Activated naive CD8-positive, alpha-beta T cell treated with anti-CD3 and anti-CD28 coated beads, Interleukin-2, amount 50 U/mL, for 24 hours (primary cell): ENCODE measurements around the gene FGF12.

Experiments
- ATAC-seq: fragments of 150-1000 bp; cut with Tn5 transposase; one replicate; pipeline ENCODE4 v1.10.0; 2021
- DNase-seq: peaks from one replicate; pipeline ENCODE4 v3.0.0; 2021
- H3K27ac Mint-ChIP-seq: one replicate; pipeline ENCODE4 v1.8.0; 2021; ENCODE audit warnings: mild to moderate bottlenecking, mixed read lengths
- H3K27me3 Mint-ChIP-seq: one replicate; pipeline ENCODE4 v1.8.0; 2021; ENCODE audit warnings: mixed read lengths
- H3K36me3 Mint-ChIP-seq: one replicate; pipeline ENCODE4 v1.8.0; 2021; ENCODE audit warnings: low read depth, mixed read lengths
- H3K4me1 Mint-ChIP-seq: one replicate; pipeline ENCODE4 v1.8.0; 2021; ENCODE audit warnings: mixed read lengths
- H3K4me3 Mint-ChIP-seq: one replicate; pipeline ENCODE4 v1.8.0; 2021; ENCODE audit warnings: mild to moderate bottlenecking, moderate library complexity, mixed read lengths
- H3K9me3 Mint-ChIP-seq: one replicate; pipeline ENCODE4 v1.8.0; 2021; ENCODE audit warnings: mixed read lengths

FGF12 gene

GRCh38 chr3:192645437-192645836 is 81.9 kb downstream of the FGF12 start:
- ATAC-seq = no peak
- Mint-ChIP-seq H3K4me1 (no peaks in the 10 kb centered on the region), H3K27ac (no peak overlapping the region), H3K36me3 (no peaks in the 10 kb centered on the region), H3K4me3 (no peak overlapping the region), H3K27me3 (peaks cover 2% of the 10 kb centered on the region), H3K9me3 (no peaks in the 10 kb centered on the region)
- no peak for DNase-seq

GRCh38 chr3:192642651-192643050 is 84.7 kb downstream of the FGF12 start:
- Mint-ChIP-seq H3K27me3 (peaks cover 2% of the 10 kb centered on the region), H3K36me3 (no peaks in the 10 kb centered on the region), H3K4me3 (no peak overlapping the region), H3K4me1 (no peaks in the 10 kb centered on the region), H3K9me3 (no peaks in the 10 kb centered on the region), H3K27ac (no peak overlapping the region)
- no peak for DNase-seq
- no peak for ATAC-seq

- ATAC-seq (no peak), DNase-seq (no peak)
- H3K36me3 Mint-ChIP-seq = no peaks in the 10 kb centered on the region
- H3K4me1 Mint-ChIP-seq = no peaks in the 10 kb centered on the region
- no peak overlapping the region for H3K4me3 Mint-ChIP-seq
- H3K9me3 Mint-ChIP-seq = no peaks in the 10 kb centered on the region
- peaks cover 2% of the 10 kb centered on the region for H3K27me3 Mint-ChIP-seq
- H3K27ac Mint-ChIP-seq = no peak overlapping the region
Measured at GRCh38 chr3:192641919-192642318, 85.4 kb downstream of the FGF12 start.

GRCh38 chr3:192639987-192640386 is 87.4 kb downstream of the FGF12 start:
- Mint-ChIP-seq H3K9me3 (no peaks in the 10 kb centered on the region), H3K4me3 (no peak overlapping the region), H3K27ac (no peak overlapping the region), H3K27me3 (peaks cover 2% of the 10 kb centered on the region), H3K36me3 (no peaks in the 10 kb centered on the region), H3K4me1 (no peaks in the 10 kb centered on the region)
- ATAC-seq (no peak), DNase-seq (no peak)

GRCh38 chr3:192637803-192638202 is 89.5 kb downstream of the FGF12 start:
- Mint-ChIP-seq H3K4me1 (no peaks in the 10 kb centered on the region), H3K9me3 (no peaks in the 10 kb centered on the region), H3K36me3 (no peaks in the 10 kb centered on the region), H3K27ac (no peak overlapping the region), H3K27me3 (no peaks in the 10 kb centered on the region), H3K4me3 (no peak overlapping the region)
- ATAC-seq (no peak), DNase-seq (no peak)

- DNase-seq = no peak
- Mint-ChIP-seq H3K4me3 (no peak overlapping the region), H3K4me1 (no peaks in the 10 kb centered on the region), H3K27me3 (no peaks in the 10 kb centered on the region), H3K36me3 (no peaks in the 10 kb centered on the region), H3K27ac (no peak overlapping the region), H3K9me3 (no peaks in the 10 kb centered on the region)
- no peak for ATAC-seq
Measured at GRCh38 chr3:192636517-192637444, 90.6 kb downstream of the FGF12 start.

- Mint-ChIP-seq H3K4me3 (no peak overlapping the region), H3K4me1 (no peaks in the 10 kb centered on the region), H3K36me3 (no peaks in the 10 kb centered on the region), H3K9me3 (no peaks in the 10 kb centered on the region), H3K27ac (no peak overlapping the region), H3K27me3 (peaks cover 2% of the 10 kb centered on the region)
- no peak for DNase-seq
- no peak for ATAC-seq
Measured at GRCh38 chr3:192629429-192629828, 97.9 kb downstream of the FGF12 start.

- Mint-ChIP-seq H3K36me3 (no peaks in the 10 kb centered on the region), H3K9me3 (peaks cover 5% of the 10 kb centered on the region), H3K4me3 (no peak overlapping the region), H3K27me3 (no peaks in the 10 kb centered on the region), H3K27ac (no peak overlapping the region), H3K4me1 (no peaks in the 10 kb centered on the region)
- ATAC-seq = no peak
- no peak for DNase-seq
Measured at GRCh38 chr3:192621909-192622308, 105.4 kb downstream of the FGF12 start.

GRCh38 chr3:192620275-192620674 is 107.1 kb downstream of the FGF12 start:
- ATAC-seq (no peak), DNase-seq (no peak)
- no peaks in the 10 kb centered on the region for H3K36me3 Mint-ChIP-seq
- H3K9me3 Mint-ChIP-seq = peaks cover 5% of the 10 kb centered on the region
- H3K27me3 Mint-ChIP-seq = peaks cover 3% of the 10 kb centered on the region
- H3K4me1 Mint-ChIP-seq = no peaks in the 10 kb centered on the region
- no peak overlapping the region for H3K4me3 Mint-ChIP-seq
- no peak overlapping the region for H3K27ac Mint-ChIP-seq

GRCh38 chr3:192611411-192611810 is 115.9 kb downstream of the FGF12 start:
- ATAC-seq (no peak), DNase-seq (no peak)
- no peaks in the 10 kb centered on the region for H3K9me3 Mint-ChIP-seq
- H3K36me3 Mint-ChIP-seq = no peaks in the 10 kb centered on the region
- H3K4me3 Mint-ChIP-seq = no peak overlapping the region
- peaks cover 3% of the 10 kb centered on the region for H3K27me3 Mint-ChIP-seq
- H3K4me1 Mint-ChIP-seq = no peaks in the 10 kb centered on the region
- no peak overlapping the region for H3K27ac Mint-ChIP-seq

GRCh38 chr3:192608726-192609600 is 118.4 kb downstream of the FGF12 start:
- H3K27ac Mint-ChIP-seq = no peak overlapping the region
- no peak for ATAC-seq
- no peaks in the 10 kb centered on the region for H3K4me1 Mint-ChIP-seq
- no peak overlapping the region for H3K4me3 Mint-ChIP-seq
- DNase-seq = no peak
- no peaks in the 10 kb centered on the region for H3K9me3 Mint-ChIP-seq
- H3K36me3 Mint-ChIP-seq = no peaks in the 10 kb centered on the region
- no peaks in the 10 kb centered on the region for H3K27me3 Mint-ChIP-seq

- Mint-ChIP-seq H3K27me3 (no peaks in the 10 kb centered on the region), H3K36me3 (no peaks in the 10 kb centered on the region), H3K27ac (no peak overlapping the region), H3K9me3 (peaks cover 9% of the 10 kb centered on the region), H3K4me1 (no peaks in the 10 kb centered on the region), H3K4me3 (no peak overlapping the region)
- DNase-seq (no peak), ATAC-seq (no peak)
Measured at GRCh38 chr3:192607798-192608197, 119.5 kb downstream of the FGF12 start.

- DNase-seq (no peak), ATAC-seq (no peak)
- no peaks in the 10 kb centered on the region for H3K27me3 Mint-ChIP-seq
- H3K27ac Mint-ChIP-seq = no peak overlapping the region
- H3K4me3 Mint-ChIP-seq = no peak overlapping the region
- peaks cover 6% of the 10 kb centered on the region for H3K9me3 Mint-ChIP-seq
- H3K36me3 Mint-ChIP-seq = no peaks in the 10 kb centered on the region
- no peaks in the 10 kb centered on the region for H3K4me1 Mint-ChIP-seq
Measured at GRCh38 chr3:192597913-192598312, 129.4 kb downstream of the FGF12 start.

- Mint-ChIP-seq H3K9me3 (peaks cover 3% of the 10 kb centered on the region), H3K4me3 (no peak overlapping the region), H3K27ac (no peak overlapping the region), H3K36me3 (no peaks in the 10 kb centered on the region), H3K27me3 (no peaks in the 10 kb centered on the region), H3K4me1 (no peaks in the 10 kb centered on the region)
- no peak for ATAC-seq
- DNase-seq = no peak
Measured at GRCh38 chr3:192597506-192597905, 129.8 kb downstream of the FGF12 start.

GRCh38 chr3:192578729-192579128 is 148.6 kb downstream of the FGF12 start:
- Mint-ChIP-seq H3K36me3 (no peaks in the 10 kb centered on the region), H3K4me1 (no peaks in the 10 kb centered on the region), H3K9me3 (no peaks in the 10 kb centered on the region), H3K4me3 (no peak overlapping the region), H3K27ac (no peak overlapping the region), H3K27me3 (peaks cover 4% of the 10 kb centered on the region)
- DNase-seq (no peak), ATAC-seq (no peak)
